Upper lobe of right lung (tissue), 1 donor: ENCODE measurements around the gene MAN1C1. TPM values are rescaled to one million over a fixed set of nuclear protein-coding genes. Genes with fewer than 3 reads are reported as not detected.

Experiments
- ATAC-seq: fragments of 200-7000 bp; cut with Tn5 transposase; one replicate; pipeline ENCODE4 v1.9.1; 2020; ENCODE audit warnings: mild to moderate bottlenecking, moderate library complexity
- DNase-seq: peaks from one replicate; pipeline ENCODE4 v3.0.0-alpha.2; 2020
- H3K27ac ChIP-seq: fragments of 200-600 bp; one replicate; pipeline ENCODE4 v1.8.0; 2022
- H3K27me3 ChIP-seq: fragments of 200-600 bp; one replicate; pipeline ENCODE4 v1.8.0; 2022; ENCODE audit warnings: mild to moderate bottlenecking
- H3K36me3 ChIP-seq: fragments of 200-600 bp; one replicate; pipeline ENCODE4 v1.8.0; 2022
- H3K4me1 ChIP-seq: fragments of 200-600 bp; one replicate; pipeline ENCODE4 v1.8.0; 2022
- H3K4me3 ChIP-seq: fragments of 200-600 bp; one replicate; pipeline ENCODE4 v1.8.0; 2022; ENCODE audit warnings: mild to moderate bottlenecking
- H3K9me3 ChIP-seq: fragments of 200-600 bp; one replicate; pipeline ENCODE4 v1.8.0; 2022
- intact Hi-C: fragments of 100-400 bp; cut with DNase I; formaldehyde crosslinking; loops from one replicate; pipeline ENCODE4 v1.11.0; 2022
- total RNA-seq: library from RNA; stranded (reverse); fragmentation: NEBNext Ultra II Directional; extraction: Animal tissue kit (Norgen Biotek cat#: 25700); gene quantifications from one replicate; pipeline ENCODE4 v1.2.1, GENCODE V29; 2021
- TF ChIP-seq, protein P1 (sequence below): fragments of 200-600 bp; IDR thresholded peaks from one replicate; pipeline ENCODE4 v1.8.0; 2022; ENCODE audit warnings: antibody characterized with exemption
- donor health status: DM: no; HTN: yes; CAD: no; lungs with severe emphysema.

MAN1C1 gene
- total RNA-seq, 1 donor from 2014 or later = 19.7 TPM

DNA sequence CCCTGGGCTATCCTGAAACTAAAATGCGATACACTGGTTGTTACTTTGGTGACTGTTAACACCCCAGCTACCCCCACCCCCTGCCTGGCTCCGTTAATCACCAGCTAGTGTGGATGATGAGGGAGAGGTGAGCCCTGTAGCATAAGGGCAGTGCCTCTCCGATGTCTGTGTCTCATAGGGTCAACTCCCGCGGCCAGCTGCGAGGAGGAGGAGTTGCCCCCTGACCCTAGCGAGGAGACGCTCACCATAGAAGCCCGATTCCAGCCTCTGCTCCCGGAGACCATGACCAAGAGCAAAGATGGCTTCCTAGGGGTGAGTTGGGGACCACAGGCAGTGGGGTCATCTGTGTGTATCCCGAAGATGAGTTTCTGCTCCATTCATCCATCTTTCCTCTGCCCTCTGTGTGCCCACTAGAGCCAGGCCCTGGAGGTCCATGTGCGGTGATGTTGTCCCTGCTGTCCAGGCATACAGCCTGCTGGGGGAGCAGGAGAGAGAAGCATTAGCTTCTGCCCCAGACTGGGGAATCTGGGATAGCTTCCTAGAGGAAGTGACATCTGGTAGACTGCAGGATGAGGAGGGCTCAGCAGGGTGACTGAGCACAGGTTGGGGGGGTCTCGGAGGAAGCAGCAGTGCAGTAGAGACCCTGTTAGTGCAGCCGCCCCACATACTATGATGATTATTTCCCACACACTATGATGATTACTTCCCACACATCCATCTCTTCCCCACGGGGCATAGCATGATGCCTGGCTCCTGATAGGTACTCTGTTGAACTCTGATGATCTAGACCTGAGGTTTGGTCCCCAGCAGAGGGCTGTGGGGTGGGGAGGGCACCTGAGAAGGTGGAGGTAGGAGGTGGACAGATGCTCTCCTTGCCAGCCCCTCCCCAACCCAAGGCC lies 188.6 kb downstream of the MAN1C1 start:
- Histone ChIP-seq H3K27ac (peak overlapping the region; percentile 34), H3K9me3 (no peaks in the 10 kb centered on the region), H3K4me1 (peaks cover 57% of the 10 kb centered on the region), H3K4me3 (no peak overlapping the region), H3K36me3 (peaks cover 42% of the 10 kb centered on the region), H3K27me3 (no peaks in the 10 kb centered on the region)
- DNase-seq = no peak
- intact Hi-C loops = no loop called here
- ATAC-seq = no peak
- TF ChIP-seq, protein P1, sequence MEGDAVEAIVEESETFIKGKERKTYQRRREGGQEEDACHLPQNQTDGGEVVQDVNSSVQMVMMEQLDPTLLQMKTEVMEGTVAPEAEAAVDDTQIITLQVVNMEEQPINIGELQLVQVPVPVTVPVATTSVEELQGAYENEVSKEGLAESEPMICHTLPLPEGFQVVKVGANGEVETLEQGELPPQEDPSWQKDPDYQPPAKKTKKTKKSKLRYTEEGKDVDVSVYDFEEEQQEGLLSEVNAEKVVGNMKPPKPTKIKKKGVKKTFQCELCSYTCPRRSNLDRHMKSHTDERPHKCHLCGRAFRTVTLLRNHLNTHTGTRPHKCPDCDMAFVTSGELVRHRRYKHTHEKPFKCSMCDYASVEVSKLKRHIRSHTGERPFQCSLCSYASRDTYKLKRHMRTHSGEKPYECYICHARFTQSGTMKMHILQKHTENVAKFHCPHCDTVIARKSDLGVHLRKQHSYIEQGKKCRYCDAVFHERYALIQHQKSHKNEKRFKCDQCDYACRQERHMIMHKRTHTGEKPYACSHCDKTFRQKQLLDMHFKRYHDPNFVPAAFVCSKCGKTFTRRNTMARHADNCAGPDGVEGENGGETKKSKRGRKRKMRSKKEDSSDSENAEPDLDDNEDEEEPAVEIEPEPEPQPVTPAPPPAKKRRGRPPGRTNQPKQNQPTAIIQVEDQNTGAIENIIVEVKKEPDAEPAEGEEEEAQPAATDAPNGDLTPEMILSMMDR = no peak

DNA sequence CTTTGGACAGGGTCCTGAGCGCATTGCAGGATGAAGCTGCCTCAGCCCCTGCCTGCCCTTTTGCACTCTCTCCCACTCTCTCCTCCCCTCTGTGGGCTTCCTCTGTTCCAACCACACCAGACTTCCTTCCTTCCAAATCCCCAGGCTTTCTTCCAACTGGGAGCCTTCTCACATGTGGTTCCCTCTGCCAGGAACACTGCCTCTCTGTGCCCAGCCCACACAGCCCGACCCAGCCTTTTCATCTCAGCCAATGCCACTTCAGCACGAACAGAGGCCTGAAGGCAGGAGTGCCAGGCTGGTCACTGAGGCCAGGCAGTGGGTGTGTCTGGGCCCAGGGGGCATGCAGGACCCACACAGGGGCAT lies 189.3 kb downstream of the MAN1C1 start:
- ATAC-seq (peak; percentile 35), DNase-seq (no peak)
- TF ChIP-seq, protein P1 = no peak
- Histone ChIP-seq H3K4me1 (peaks cover 60% of the 10 kb centered on the region), H3K9me3 (no peaks in the 10 kb centered on the region), H3K4me3 (no peak overlapping the region), H3K27me3 (no peaks in the 10 kb centered on the region), H3K36me3 (peaks cover 42% of the 10 kb centered on the region), H3K27ac (peak overlapping the region; percentile 34)
- intact Hi-C loops = no loop called here

DNA sequence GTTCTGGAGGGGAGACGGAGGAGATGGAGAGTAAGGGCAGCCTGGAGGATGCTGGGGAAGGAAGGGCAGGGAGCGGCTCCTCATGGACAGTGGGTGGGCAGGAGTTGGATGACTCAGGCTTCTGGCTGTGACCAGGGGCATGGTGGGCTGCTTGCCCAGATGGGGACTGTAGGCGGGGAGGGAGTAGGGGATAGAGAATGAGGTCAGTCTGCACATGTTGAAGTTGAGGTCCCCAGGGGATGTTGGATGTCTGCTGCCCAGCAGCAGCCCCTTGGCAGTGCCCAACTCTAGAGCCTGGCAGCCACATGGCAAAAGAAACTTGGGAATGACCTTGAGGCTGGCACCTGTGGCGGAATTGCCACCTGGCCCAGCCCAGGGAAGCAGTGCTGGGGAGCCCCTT lies 189.8 kb downstream of the MAN1C1 start:
- H3K27ac ChIP-seq = peak overlapping the region; percentile 34
- no peaks in the 10 kb centered on the region for H3K9me3 ChIP-seq
- ATAC-seq (no peak), DNase-seq (no peak)
- H3K36me3 ChIP-seq = peaks cover 44% of the 10 kb centered on the region
- H3K4me3 ChIP-seq = no peak overlapping the region
- no peaks in the 10 kb centered on the region for H3K27me3 ChIP-seq
- intact Hi-C loops = no loop called here
- TF ChIP-seq, protein P1 = no peak
- H3K4me1 ChIP-seq = peaks cover 56% of the 10 kb centered on the region

- no peaks in the 10 kb centered on the region for H3K27me3 ChIP-seq
- DNase-seq (no peak), ATAC-seq (peak; percentile 47)
- no peak overlapping the region for H3K4me3 ChIP-seq
- H3K27ac ChIP-seq = peak overlapping the region; percentile 36
- TF ChIP-seq, protein P1 = no peak
- H3K9me3 ChIP-seq = no peaks in the 10 kb centered on the region
- peaks cover 51% of the 10 kb centered on the region for H3K4me1 ChIP-seq
- peaks cover 53% of the 10 kb centered on the region for H3K36me3 ChIP-seq
- intact Hi-C loops = no loop called here
Observed at GRCh38 chr1:25807480-25808390, 191.1 kb downstream of the MAN1C1 start.

- ATAC-seq (no peak), DNase-seq (no peak)
- no peak overlapping the region for H3K4me3 ChIP-seq
- intact Hi-C loops = no loop called here
- H3K36me3 ChIP-seq = peaks cover 63% of the 10 kb centered on the region
- H3K9me3 ChIP-seq = no peaks in the 10 kb centered on the region
- H3K27me3 ChIP-seq = no peaks in the 10 kb centered on the region
- H3K27ac ChIP-seq = no peak overlapping the region
- H3K4me1 ChIP-seq = peaks cover 44% of the 10 kb centered on the region
- TF ChIP-seq, protein P1 = no peak
Observed at GRCh38 chr1:25808481-25809244, 192.1 kb downstream of the MAN1C1 start.
